ENCODE data around the gene CPED1. TPM values are rescaled to one million over a fixed set of nuclear protein-coding genes. Genes with fewer than 3 reads are reported as not detected.

CPED1 gene
- total RNA-seq, 2 experiments from 2014 or later: not detected

DNA sequence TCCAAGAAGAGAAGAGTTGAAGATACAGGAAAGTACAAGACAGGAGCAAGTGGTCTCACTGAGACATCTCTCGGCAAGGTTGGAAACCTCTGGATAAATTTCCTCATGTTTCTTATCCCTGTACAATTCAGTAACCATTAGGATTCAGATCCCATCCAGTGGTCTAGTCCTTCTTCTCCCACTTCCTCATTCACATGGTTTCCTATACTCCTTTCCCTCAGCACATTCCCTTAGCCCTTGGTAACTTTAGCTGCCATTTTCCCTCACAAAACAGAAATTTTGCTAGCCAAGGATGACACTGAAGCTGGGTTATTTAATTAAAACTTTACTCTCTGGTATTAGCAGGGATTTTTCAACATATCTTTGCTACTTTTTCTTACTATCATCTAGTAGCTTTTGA lies 82.6 kb downstream of the CPED1 start:
- BruUV-seq (replicated peaks): no TSS peak
- no peaks in the 10 kb centered on the region for H3K36me3 ChIP-seq (ENCODE audit: insufficient read depth, low read length)
- H3K79me2 ChIP-seq (ENCODE audit: insufficient read depth, low read depth, low read length): no peaks in the 10 kb centered on the region
- no peaks in the 10 kb centered on the region for H3K9me3 ChIP-seq (ENCODE audit: low read length)
- CTCF ChIA-PET (ENCODE audit: unreplicated experiment): no interaction called here
- H3K27ac ChIP-seq (ENCODE audit: low read depth, low read length, poor library complexity, severe bottlenecking): no peak overlapping the region
- H4K20me1 ChIP-seq (ENCODE audit: insufficient read depth, low read length): no peaks in the 10 kb centered on the region
- no peaks in the 10 kb centered on the region for H3K4me1 ChIP-seq (ENCODE audit: insufficient read depth, low read length, poor library complexity, severe bottlenecking)
- TF ChIP-seq, protein P1, sequence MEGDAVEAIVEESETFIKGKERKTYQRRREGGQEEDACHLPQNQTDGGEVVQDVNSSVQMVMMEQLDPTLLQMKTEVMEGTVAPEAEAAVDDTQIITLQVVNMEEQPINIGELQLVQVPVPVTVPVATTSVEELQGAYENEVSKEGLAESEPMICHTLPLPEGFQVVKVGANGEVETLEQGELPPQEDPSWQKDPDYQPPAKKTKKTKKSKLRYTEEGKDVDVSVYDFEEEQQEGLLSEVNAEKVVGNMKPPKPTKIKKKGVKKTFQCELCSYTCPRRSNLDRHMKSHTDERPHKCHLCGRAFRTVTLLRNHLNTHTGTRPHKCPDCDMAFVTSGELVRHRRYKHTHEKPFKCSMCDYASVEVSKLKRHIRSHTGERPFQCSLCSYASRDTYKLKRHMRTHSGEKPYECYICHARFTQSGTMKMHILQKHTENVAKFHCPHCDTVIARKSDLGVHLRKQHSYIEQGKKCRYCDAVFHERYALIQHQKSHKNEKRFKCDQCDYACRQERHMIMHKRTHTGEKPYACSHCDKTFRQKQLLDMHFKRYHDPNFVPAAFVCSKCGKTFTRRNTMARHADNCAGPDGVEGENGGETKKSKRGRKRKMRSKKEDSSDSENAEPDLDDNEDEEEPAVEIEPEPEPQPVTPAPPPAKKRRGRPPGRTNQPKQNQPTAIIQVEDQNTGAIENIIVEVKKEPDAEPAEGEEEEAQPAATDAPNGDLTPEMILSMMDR (conservative IDR thresholded peaks at IDR 0.05; ENCODE audit: low read length): no peak
- TF ChIP-seq EZH2phosphoT487 (IDR thresholded peaks at IDR 0.05; ENCODE audit: borderline replicate concordance, low read depth, low read length): no peak
- DNase-seq (ENCODE audit: low spot score): no peak
- no peak overlapping the region for H2AFZ ChIP-seq (ENCODE audit: low read length)
- no peak overlapping the region for H3K4me2 ChIP-seq (ENCODE audit: low read length)
- H3K4me3 ChIP-seq (ENCODE audit: low read depth, low read length, poor library complexity, severe bottlenecking): no peak overlapping the region
- H3K9me2 ChIP-seq (ENCODE audit: insufficient read depth, low read length): no peaks in the 10 kb centered on the region
- intact Hi-C loops (cut with micrococcal nuclease; ENCODE audit: unreplicated experiment): no loop called here
- POLR2A ChIA-PET: interaction anchor here (0.9 kb wide), 1 partner anchor 10 kb away, joined by 5 read pairs; no protein-coding TSS in a partner anchor

DNA sequence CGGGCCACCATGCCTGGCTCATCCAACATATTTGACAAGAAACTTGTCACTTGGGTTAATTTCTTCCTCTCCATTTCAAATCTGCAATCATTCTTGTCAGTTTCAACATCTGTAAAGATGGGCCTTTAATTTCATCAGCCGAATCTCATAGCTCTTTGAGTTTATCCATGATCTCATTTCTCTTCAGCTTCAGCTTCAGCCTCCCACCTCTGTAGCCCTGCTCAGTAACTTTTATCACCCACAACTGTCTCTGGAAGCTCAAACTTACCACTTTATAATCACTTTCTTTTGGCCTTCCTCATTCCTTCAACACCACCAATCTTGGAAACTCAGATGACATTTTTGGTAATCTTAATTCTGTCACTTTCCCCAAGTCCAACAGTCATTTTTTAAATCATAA lies 83.2 kb downstream of the CPED1 start:
- H3K4me3 ChIP-seq (ENCODE audit: low read depth, low read length, poor library complexity, severe bottlenecking): no peak overlapping the region
- H4K20me1 ChIP-seq (ENCODE audit: insufficient read depth, low read length): no peaks in the 10 kb centered on the region
- DNase-seq (ENCODE audit: low spot score): no peak
- H2AFZ ChIP-seq (ENCODE audit: low read length): no peak overlapping the region
- no peaks in the 10 kb centered on the region for H3K4me1 ChIP-seq (ENCODE audit: insufficient read depth, low read length, poor library complexity, severe bottlenecking)
- TF ChIP-seq EZH2phosphoT487 (IDR thresholded peaks at IDR 0.05; ENCODE audit: borderline replicate concordance, low read depth, low read length): no peak
- TF ChIP-seq, protein P1 (conservative IDR thresholded peaks at IDR 0.05; ENCODE audit: low read length): no peak
- H3K9me2 ChIP-seq (ENCODE audit: insufficient read depth, low read length): no peaks in the 10 kb centered on the region
- ChIA-PET CTCF (ENCODE audit: unreplicated experiment) (no interaction called here), POLR2A (interaction anchor here (0.9 kb wide), 1 partner anchor 10 kb away, joined by 5 read pairs; no protein-coding TSS in a partner anchor)
- no peaks in the 10 kb centered on the region for H3K9me3 ChIP-seq (ENCODE audit: low read length)
- no TSS peak for BruUV-seq (replicated peaks)
- no peaks in the 10 kb centered on the region for H3K79me2 ChIP-seq (ENCODE audit: insufficient read depth, low read depth, low read length)
- no peaks in the 10 kb centered on the region for H3K36me3 ChIP-seq (ENCODE audit: insufficient read depth, low read length)
- intact Hi-C loops (cut with micrococcal nuclease; ENCODE audit: unreplicated experiment): no loop called here
- H3K4me2 ChIP-seq (ENCODE audit: low read length): no peak overlapping the region
- no peak overlapping the region for H3K27ac ChIP-seq (ENCODE audit: low read depth, low read length, poor library complexity, severe bottlenecking)

DNA sequence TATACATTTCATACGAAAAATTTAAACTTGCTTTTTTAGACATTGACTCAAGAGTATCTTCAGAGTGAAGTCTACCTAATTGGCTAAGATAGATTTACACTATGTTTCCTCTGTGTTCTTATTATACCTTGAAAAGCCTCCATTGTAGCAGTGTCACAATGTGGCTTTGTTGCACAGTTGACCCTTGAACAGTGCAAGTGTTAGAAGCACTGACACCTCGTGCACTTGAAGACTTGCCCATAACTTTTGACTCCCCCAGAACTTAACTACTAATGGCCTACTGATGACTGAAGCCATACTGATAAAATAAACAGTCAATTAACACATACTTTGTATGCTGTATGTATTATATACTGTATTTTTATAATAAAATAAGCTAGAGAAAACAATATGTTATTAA lies 84.3 kb downstream of the CPED1 start:
- Histone ChIP-seq H4K20me1 (ENCODE audit: insufficient read depth, low read length) (no peaks in the 10 kb centered on the region), H3K4me2 (ENCODE audit: low read length) (no peak overlapping the region), H2AFZ (ENCODE audit: low read length) (no peak overlapping the region), H3K27ac (ENCODE audit: low read depth, low read length, poor library complexity, severe bottlenecking) (no peak overlapping the region), H3K4me1 (ENCODE audit: insufficient read depth, low read length, poor library complexity, severe bottlenecking) (no peaks in the 10 kb centered on the region), H3K4me3 (ENCODE audit: low read depth, low read length, poor library complexity, severe bottlenecking) (no peak overlapping the region), H3K9me3 (ENCODE audit: low read length) (no peaks in the 10 kb centered on the region), H3K36me3 (ENCODE audit: insufficient read depth, low read length) (no peaks in the 10 kb centered on the region), H3K9me2 (ENCODE audit: insufficient read depth, low read length) (no peaks in the 10 kb centered on the region), H3K79me2 (ENCODE audit: insufficient read depth, low read depth, low read length) (no peaks in the 10 kb centered on the region)
- no TSS peak for BruUV-seq (replicated peaks)
- POLR2A ChIA-PET: no interaction called here
- no peak for DNase-seq (ENCODE audit: low spot score)
- intact Hi-C loops (cut with micrococcal nuclease; ENCODE audit: unreplicated experiment): no loop called here
- CTCF ChIA-PET (ENCODE audit: unreplicated experiment): no interaction called here
- TF ChIP-seq, protein P1 (conservative IDR thresholded peaks at IDR 0.05; ENCODE audit: low read length): no peak
- no peak for TF ChIP-seq EZH2phosphoT487 (IDR thresholded peaks at IDR 0.05; ENCODE audit: borderline replicate concordance, low read depth, low read length)

All from OCI-LY7 (cell line).